ENCODE data around the gene MBLAC1. TPM values are rescaled to one million over a fixed set of nuclear protein-coding genes. Genes with fewer than 3 reads are reported as not detected.

The MBLAC1 gene
- total and polyA plus RNA-seq, 9 of the 15 experiments (the other 6 are each of a cell fraction or from before 2014, with no cell fraction given): 0.03 to 3.1 (median 0.52) TPM

GRCh38 chr7:100157334-100158228 is 30.8 kb downstream of the MBLAC1 start (continued):
- TF ChIP-seq LEF1 (IDR thresholded peaks at IDR 0.05) (peak; percentile 52; the same call in 1 of the 2 replicates), XRCC4 (IDR thresholded peaks at IDR 0.05; ENCODE audit: extremely low read depth, insufficient read depth, insufficient read length) (no peak), HEY1 (CRISPR knock-in tag; IDR thresholded peaks at IDR 0.05; ENCODE audit: borderline replicate concordance) (no peak), POLR3G (IDR thresholded peaks at IDR 0.05; ENCODE audit: extremely low read depth, insufficient read length, insufficient replicate concordance) (no peak), TRIM28 (IDR thresholded peaks at IDR 0.05) (no peak), ESRRB (CRISPR knock-in tag; IDR thresholded peaks at IDR 0.05; ENCODE audit: borderline replicate concordance) (no peak), FIP1L1 (IDR thresholded peaks at IDR 0.05; ENCODE audit: low read depth, low read length, poor library complexity, severe bottlenecking) (no peak), POLR2A (conservative IDR thresholded peaks at IDR 0.05) (peak; percentile 38; the same call in 1 of the 2 replicates), PHF8 (IDR thresholded peaks at IDR 0.05; ENCODE audit: borderline replicate concordance, low read length) (no peak), ZNF436 (CRISPR knock-in tag; IDR thresholded peaks at IDR 0.05) (no peak), MAZ (CRISPR knock-in tag; conservative IDR thresholded peaks at IDR 0.05 in 1 of 2, IDR thresholded peaks at IDR 0.05 in 1 of 2) (peak in 1 of 2 experiments; percentile 91; a peak in 3 of 4 replicates), XRCC3 (IDR thresholded peaks at IDR 0.05) (no peak), ZNF263 (CRISPR knock-in tag; IDR thresholded peaks at IDR 0.05; ENCODE audit: borderline replicate concordance) (0 out of 2 replicates have a peak, but pooled peaks have one; percentile 19)
- TF ChIP-seq, protein P1, sequence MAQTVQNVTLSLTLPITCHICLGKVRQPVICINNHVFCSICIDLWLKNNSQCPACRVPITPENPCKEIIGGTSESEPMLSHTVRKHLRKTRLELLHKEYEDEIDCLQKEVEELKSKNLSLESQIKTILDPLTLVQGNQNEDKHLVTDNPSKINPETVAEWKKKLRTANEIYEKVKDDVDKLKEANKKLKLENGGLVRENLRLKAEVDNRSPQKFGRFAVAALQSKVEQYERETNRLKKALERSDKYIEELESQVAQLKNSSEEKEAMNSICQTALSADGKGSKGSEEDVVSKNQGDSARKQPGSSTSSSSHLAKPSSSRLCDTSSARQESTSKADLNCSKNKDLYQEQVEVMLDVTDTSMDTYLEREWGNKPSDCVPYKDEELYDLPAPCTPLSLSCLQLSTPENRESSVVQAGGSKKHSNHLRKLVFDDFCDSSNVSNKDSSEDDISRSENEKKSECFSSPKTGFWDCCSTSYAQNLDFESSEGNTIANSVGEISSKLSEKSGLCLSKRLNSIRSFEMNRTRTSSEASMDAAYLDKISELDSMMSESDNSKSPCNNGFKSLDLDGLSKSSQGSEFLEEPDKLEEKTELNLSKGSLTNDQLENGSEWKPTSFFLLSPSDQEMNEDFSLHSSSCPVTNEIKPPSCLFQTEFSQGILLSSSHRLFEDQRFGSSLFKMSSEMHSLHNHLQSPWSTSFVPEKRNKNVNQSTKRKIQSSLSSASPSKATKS (CRISPR knock-in tag; IDR thresholded peaks at IDR 0.05): no peak
- TF ChIP-seq, protein P2, sequence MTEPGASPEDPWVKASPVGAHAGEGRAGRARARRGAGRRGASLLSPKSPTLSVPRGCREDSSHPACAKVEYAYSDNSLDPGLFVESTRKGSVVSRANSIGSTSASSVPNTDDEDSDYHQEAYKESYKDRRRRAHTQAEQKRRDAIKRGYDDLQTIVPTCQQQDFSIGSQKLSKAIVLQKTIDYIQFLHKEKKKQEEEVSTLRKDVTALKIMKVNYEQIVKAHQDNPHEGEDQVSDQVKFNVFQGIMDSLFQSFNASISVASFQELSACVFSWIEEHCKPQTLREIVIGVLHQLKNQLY (CRISPR knock-in tag; conservative IDR thresholded peaks at IDR 0.05): no peak
- TF ChIP-seq, protein P3, sequence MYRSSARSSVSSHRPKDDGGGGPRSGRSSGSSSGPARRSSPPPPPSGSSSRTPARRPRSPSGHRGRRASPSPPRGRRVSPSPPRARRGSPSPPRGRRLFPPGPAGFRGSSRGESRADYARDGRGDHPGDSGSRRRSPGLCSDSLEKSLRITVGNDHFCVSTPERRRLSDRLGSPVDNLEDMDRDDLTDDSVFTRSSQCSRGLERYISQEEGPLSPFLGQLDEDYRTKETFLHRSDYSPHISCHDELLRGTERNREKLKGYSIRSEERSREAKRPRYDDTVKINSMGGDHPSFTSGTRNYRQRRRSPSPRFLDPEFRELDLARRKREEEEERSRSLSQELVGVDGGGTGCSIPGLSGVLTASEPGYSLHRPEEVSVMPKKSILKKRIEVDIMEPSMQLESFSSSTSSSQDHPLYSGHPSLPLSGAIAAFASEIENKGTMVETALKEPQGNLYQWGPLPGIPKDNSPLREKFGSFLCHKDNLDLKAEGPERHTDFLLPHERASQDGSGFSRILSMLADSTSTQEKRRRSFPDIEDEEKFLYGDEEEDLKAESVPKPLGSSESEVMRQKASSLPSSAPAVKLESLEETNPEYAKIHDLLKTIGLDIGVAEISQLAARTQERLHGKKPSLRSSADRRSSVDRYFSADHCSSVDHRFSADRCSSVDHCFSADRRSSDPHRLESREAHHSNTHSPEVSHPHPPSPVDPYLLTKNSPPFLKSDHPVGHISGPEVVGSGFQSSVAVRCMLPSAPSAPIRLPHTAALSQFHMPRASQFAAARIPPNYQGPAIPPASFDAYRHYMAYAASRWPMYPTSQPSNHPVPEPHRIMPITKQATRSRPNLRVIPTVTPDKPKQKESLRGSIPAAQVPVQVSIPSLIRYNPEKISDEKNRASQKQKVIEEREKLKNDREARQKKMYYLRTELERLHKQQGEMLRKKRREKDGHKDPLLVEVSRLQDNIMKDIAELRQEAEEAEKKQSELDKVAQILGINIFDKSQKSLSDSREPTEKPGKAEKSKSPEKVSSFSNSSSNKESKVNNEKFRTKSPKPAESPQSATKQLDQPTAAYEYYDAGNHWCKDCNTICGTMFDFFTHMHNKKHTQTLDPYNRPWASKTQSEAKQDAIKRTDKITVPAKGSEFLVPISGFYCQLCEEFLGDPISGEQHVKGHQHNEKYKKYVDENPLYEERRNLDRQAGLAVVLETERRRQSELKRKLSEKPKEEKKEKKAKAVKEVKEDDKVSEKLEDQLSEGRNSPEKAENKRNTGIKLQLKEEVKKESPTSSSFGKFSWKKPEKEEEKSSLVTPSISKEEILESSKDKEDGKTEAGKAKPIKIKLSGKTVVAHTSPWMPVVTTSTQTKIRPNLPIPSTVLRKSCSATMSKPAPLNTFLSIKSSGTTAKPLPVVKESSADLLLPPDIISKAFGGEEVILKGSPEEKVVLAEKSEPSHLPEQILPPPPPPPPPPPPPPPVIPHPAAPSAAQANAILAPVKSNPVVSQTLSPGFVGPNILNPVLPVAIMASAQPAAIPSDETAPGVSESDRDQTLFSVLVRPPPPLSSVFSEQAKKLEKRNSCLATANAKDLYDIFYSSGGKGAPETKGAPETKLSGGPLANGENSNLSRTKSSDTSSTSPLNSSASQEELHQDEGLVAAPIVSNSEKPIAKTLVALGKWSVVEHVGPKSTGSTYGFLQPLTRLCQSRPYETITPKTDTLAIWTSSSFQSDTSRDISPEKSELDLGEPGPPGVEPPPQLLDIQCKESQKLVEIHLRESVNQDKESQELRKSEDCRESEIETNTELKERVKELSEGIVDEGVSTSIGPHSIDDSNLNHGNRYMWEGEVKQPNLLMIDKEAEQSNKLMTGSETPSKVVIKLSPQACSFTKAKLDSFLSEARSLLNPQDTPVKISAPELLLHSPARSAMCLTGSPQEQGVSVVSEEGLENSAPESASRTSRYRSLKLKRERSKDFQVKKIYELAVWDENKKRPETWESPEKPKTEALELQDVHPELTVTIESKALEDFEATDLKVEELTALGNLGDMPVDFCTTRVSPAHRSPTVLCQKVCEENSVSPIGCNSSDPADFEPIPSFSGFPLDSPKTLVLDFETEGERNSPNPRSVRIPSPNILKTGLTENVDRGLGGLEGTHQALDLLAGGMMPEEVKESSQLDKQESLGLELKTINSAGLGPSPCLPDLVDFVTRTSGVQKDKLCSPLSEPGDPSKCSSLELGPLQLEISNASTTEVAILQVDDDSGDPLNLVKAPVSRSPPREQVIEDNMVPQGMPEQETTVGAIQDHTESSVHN (IDR thresholded peaks at IDR 0.05; ENCODE audit: borderline replicate concordance in 1 of 2, low read depth in 1 of 2): peak in 1 of 2 experiments; percentile 61; a peak in 1 of 4 replicates
